HuH-7.5 (cell line): ENCODE measurements around the gene SPHK1.
A peak's percentile ranks its signal among the peaks of the same experiment; 100 is the strongest.

Experiments
- DNase-seq: peaks from one replicate; pipeline ENCODE4 v3.0.0; 2011; ENCODE audit warnings: low spot score

The SPHK1 gene

DNA sequence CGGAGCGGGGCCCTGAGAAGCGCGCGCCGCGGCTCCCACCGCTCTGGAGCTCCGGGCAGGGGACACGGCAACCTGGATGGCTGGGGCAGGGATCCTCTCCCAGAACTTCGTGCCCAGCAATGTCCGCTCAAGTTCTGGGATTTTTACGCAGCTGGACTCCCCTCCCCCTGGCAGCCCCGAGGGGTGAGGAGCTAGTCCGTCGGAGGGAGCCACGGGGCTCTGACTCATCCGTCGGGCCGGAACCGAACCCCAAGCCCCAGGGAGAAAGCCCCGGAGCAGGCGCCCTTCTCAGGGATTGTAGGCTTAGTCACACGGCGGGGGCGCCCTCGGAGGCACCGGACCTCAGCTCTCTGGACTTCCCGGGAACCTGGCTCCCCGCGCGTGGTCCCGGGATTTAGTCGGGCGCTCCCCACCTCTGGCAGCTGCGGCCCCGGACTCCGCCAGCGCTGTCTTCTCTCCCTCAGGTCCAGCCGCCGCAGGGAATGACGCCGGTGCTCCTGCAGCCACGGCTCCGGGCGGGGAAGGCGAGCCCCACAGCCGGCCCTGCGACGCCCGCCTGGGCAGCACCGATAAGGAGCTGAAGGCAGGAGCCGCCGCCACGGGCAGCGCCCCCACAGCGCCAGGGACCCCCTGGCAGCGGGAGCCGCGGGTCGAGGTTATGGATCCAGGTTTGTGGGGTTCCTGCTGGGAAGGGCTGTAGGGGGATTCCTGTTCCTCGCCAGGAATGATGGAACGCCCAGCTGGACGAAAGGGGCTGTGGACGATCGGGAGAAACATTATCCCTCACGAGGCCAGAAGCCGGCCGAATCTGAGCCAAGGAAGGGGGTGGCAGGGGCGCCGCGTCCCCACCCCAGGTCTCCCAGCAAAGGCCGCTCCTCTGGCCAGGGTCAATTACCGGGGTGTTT, 830 bp downstream of the SPHK1 start:
- DNase-seq, result no peak

DNA sequence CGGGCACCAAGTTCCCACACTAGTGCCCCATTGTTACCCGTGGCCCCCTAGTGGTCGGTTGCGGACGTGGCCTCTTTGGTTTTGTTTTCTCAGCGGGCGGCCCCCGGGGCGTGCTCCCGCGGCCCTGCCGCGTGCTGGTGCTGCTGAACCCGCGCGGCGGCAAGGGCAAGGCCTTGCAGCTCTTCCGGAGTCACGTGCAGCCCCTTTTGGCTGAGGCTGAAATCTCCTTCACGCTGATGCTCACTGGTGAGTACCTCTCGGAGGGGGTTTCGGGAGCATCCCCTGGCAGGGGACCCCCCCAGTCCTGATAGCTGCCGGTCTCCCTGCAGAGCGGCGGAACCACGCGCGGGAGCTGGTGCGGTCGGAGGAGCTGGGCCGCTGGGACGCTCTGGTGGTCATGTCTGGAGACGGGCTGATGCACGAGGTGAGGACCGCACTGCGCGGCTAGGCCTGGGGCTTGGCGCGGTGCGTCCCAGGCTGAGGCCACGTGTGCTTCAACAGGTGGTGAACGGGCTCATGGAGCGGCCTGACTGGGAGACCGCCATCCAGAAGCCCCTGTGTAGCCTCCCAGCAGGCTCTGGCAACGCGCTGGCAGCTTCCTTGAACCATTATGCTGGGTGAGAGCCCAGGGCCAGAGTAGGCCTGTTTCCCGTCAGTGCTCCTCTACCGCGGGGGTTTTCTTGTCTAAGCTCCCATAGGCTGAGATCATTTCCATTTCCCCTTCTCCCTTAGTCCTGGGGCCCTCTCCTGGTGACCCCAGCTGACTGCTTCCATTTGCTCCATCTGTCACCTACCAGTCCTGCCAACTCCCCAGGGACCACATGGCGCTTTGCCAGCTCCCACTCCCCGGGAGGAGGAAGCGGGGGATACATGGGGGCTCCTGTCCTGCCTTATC, 1.7 kb downstream of the SPHK1 start:
- DNase-seq, result peak; percentile 92

DNA sequence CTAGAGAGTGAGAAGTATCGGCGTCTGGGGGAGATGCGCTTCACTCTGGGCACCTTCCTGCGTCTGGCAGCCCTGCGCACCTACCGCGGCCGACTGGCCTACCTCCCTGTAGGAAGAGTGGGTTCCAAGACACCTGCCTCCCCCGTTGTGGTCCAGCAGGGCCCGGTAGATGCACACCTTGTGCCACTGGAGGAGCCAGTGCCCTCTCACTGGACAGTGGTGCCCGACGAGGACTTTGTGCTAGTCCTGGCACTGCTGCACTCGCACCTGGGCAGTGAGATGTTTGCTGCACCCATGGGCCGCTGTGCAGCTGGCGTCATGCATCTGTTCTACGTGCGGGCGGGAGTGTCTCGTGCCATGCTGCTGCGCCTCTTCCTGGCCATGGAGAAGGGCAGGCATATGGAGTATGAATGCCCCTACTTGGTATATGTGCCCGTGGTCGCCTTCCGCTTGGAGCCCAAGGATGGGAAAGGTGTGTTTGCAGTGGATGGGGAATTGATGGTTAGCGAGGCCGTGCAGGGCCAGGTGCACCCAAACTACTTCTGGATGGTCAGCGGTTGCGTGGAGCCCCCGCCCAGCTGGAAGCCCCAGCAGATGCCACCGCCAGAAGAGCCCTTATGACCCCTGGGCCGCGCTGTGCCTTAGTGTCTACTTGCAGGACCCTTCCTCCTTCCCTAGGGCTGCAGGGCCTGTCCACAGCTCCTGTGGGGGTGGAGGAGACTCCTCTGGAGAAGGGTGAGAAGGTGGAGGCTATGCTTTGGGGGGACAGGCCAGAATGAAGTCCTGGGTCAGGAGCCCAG, 2.8 kb downstream of the SPHK1 start:
- DNase-seq, result no peak

DNA sequence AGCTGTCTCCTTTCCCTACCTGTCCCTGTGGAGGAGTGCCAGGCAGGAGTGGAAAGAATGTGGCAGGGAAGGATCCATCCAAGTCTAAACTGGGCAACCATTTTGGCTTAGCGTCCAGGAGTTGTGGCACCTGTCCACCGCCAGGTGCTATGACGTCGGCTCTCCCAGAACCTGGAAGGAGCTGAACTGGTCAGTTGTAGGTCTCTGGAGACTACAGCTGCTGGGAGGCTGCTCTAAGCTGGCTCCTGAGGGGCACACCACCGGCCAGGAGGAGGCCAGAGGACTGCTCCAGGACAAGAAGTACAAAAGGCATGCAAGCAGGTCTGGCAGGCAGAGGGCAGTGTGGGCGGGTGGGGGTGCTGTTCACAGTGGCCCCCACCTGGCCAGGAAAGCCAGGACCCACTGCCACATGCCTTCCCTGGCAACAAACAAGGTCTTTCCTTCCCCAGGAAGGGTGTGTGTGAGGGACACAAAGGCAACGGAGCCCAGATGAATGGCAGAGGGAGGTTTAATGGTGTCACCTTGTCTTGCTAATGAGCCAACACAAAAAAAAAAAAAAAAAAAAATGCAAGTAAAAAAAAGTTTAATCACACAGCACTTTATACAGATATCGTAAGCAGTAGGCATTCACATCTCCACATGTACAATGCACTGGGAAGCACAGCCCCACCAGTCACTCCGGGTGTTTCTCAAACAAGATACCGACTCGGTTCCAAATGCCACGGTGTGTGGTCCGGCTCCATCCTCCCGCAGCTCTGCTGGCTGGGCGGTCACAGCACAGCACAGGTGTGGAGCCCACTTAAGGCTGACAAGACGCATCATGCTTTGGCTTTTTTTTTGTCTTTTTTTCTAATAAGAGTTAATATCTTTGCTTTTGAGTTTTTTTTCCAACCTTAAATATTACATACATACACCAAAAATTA, 4.8 kb downstream of the SPHK1 start:
- no peak for DNase-seq

DNA sequence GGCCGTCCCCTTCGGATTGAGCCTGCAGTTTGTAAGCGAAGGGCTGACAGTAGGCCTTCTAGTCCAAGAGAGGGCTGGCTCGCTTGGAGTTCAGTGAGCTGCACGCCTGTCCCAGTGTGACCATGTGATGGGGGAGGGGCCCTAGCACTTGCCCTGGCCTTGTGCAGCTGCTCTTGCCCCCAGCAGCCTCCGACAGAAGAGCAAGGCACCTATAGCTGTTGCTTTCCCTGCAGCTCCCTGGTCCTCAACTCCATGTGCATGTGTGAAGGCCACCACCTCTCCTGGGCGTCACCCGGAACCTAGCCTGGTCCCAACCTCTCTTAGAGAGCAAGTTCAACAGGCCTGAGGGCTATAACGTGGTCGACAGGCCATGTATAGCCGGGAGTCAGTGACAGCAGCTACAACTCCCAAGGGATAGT, 5.6 kb downstream of the SPHK1 start:
- no peak for DNase-seq

DNA sequence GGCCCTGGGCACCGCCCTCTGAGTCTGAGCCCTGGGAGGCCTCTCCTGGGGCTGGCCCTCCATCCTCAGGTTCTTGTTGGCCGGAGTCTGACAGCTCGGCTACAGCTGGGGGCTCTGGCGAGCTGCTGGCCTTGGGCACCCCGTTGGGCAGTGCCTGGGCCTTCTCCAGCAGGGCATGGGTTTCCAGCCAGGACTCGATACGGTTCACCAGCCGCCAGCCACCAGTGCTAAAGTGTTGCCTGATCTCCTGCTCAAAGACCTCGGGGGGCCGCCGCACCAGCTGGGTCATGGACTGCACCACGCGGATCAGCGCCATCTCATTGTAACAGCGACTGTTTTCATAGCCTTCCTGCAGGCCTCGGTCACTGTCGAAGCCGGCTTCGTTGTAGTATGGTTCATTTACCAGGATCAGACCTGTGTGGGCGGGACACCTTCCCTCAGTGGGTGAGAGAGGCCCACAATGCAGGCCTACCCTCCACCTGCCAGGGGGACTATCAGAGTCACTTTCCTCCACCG, 6.8 kb downstream of the SPHK1 start:
- DNase-seq, result no peak

DNA sequence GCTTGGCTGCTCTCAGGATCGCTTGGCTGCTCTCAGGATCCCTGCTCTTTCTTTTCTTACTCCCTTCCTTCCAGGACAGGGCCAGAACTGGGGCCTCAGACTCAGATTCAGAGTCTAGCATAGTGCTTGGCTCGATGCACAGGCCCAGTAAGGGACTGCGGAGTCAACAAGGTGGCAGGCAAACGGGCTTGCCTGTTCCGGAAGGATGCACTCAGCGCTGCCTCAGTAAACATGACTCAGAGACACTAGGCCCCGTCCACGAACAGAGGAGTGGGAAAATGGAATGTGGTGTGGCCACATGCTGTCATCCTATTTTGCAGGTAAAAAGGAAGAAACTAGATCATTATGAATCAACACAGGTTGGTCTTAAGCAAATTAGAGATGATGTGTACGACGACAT, 9.8 kb downstream of the SPHK1 start:
- DNase-seq, result no peak

DNA sequence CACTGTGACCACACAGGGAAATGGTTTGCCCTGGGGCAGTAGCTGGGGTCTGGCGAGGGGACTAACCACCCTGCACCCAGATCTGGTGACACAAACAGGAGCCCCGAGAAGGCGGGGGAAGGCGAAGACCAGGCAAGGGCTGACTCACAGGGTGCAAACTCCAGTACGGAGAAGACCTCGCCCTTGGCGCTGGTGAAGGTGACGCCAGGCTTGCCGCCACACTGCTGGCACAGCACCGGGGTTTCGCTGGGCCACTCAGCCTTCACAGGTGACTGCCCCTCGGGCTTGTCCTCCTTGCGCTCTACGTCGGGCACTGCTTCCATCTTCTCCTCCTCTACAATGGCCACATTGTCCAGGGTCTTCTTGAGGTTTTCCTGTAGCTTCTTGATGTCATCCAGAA, 11.6 kb downstream of the SPHK1 start:
- DNase-seq, result no peak

DNA sequence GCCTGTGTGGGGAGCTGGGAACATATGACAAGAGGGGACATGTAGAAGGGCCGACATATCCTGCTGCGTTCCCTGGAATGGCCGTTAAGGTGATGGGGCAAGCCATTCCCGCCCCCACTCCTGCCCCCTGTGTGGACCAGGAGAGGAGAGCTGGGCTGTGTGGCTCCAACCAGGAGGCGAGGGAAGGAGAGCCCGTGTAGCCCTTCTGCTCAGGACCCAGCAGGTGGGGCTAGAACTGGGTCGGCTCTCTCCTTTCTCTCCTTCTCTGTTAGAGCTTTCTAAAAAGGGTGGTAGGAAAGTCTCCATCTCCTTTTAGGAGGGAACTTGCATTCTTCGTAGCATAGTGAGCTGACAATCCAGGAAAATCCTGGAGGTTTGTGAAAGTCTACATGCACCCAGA, 12.8 kb downstream of the SPHK1 start:
- DNase-seq, result no peak

DNA sequence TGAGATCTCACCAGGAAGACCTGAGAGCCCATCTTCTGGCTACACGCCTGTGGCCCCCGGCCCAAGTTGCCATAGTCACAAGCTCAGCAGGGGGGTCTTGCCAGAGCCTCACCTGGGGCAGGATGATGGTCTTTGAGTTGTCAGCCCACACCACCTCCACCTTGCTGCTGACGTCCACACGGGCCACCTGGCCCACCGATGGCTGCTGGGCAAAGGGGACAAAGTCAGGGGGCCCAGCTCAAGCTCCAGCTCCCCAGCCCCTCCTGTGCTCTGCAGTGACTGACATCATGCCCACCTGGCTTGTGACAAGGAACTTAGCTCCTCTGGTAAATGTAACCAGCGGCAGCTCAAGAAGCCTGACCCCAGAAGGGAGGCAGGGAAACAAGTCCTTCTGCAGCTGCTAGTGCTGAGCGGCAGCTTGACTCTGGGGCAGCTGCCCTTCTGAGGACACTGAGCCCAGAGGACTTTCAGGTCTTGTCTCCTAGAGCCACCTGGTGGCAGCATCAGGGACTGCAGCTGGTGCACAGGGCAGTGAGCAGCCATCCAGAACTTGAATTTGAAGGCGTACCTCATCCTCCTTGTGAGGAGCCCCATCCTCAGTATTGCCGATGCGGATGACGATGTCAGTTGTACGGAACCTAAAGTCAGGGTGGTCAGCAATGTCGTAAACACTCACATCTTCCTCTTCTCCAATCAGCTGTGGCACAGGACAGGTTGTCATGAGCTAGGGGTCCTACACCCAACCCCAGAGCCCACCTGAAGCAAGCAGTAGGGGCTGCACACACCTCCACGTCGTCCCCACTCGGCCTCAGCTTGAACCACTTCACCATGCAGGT, 13.5 kb downstream of the SPHK1 start:
- DNase-seq, result peak; percentile 88

DNA sequence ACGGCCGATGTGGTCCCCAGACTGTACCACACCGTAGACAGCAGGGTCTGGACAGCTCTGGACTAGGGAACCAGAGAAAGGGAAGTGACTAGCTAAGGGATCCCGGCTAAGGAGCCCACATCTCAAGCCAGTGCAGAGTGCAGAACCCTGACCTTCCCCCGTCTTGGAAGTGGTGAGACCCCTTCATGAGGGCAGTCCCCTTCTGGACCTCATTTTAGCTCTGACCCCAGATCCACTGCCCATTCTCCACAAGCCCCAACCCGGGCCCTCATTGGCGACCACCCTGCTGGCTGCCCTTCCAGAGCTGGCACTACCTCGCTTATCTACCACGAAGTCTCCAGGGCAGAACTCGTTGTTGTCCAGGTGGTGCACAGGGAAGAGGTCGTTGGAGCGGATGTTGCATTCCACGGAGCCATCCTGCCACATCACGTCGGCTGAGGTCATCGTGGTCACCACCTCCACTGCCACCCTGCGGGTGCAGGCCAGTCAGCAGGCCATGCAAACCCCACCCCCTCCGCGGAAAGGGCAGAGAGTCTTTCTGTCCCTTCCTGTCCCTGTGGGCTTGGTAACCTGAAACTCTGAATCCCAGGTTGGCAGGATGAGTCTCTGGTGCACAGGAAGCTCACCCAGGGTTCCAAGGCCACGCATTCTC, 14.2 kb downstream of the SPHK1 start:
- DNase-seq, result no peak

DNA sequence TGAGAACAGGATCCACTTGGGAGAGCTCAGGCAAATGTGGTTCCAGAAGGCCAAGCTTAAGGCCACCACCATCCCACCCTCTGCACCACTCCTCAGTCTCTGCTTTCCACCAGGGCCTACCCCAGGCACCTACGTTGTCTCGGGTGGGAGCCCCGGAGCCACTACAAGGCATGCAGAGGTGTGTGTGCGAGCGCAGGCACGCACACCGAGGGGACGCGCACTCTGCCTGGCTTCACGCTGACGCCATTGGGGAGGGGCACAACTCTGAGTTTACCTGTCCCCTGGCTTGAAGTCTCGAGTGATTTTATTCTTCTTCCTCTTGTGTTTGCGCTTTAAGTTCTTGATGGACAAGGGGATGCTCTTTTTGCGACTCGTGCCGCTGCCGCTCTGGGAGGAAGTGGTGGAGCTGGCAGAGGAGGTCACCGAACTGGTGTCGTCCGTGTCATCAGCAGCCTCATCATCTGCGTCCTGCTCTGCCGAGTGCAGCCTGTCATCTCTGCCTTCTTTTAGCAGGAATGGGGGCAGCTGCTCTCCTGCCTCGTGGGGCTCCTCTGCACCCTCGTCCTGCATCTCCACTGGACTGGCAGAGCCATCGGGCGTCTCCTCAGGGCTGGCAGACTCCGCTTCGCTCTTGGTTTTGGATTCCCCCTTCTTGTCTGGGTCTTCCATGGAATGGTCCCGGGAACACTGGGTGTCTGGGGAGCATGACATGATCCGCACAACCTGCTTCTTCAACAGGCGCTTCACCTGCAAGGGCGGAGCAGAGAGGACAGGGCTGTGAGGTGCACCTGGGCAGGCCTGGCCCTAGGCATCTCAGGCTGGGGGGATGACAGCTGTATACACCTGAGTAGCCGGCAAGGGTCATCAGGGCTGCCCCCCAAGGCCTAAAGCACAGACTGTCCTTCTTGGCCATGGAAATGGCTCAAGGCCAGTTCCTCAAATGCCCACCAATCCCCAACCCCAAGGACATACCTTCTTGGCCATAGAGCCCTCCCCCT, 15.1 kb downstream of the SPHK1 start:
- DNase-seq, result no peak

DNA sequence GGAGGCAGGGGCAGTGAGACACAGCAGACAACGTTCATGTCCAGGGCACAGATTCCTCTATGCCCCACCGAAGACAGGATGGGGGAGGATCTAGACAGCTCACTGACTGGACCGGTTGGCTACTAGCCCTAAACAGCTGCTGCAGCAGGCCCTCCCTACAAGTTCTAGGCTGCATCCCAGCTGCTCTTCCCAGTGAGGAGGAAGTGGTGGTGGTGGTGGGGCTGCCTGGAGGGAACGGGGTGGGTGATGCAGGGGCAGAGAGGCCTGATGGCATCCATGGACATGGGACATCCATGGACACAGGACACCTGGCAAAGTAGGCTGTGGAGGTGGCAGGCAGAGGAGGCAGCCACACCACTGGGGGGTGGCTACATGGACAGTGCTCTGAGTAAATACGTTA, 18.3 kb downstream of the SPHK1 start:
- DNase-seq, result no peak

DNA sequence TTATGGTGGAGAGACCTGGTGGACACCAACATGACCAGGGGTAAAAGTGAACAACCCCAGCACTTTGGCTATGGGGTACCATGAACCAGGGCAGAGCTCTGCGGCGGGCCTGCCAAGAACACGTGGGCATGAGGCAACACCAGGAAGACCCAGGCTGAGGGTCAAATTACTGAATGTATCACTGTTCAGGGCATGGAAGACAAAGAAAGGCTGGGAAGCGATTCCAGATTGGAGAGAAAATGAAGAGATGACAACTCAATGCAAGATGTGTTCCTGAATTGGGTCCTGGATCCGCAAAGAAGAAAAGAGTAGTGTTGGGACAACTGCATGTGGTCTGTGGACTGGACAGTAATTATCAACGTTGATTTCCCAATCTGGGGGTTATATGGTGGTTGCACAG, 19.8 kb downstream of the SPHK1 start:
- DNase-seq, result no peak

DNA sequence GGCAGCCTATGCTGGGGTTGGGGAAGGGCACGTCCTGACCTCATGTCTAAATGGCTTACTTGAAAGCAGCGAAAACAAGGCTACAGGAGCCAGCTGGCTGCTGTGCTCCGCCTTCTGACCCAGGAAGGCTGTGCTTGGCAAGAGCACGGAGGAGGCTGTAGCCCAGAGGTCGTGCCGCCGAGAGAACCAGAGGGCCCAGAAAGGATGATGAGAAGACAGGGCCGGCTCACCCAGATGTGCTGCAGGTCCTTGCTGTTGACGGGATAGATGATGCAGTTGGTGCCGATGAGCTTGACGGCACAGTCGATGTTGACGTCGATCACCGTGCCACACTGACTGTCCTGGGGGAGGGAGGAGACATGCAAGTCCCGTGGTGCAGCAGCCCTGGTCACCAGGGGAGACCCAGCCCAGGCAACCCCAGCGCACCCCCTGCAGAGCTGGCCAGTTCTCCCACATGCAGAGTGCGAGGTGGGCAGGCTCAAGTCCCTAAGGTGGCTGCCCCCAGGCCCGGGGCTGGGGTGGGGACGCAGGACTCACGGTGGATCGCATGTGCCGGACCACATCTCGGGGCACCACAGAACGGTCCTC, 20.7 kb downstream of the SPHK1 start:
- DNase-seq, result no peak

DNA sequence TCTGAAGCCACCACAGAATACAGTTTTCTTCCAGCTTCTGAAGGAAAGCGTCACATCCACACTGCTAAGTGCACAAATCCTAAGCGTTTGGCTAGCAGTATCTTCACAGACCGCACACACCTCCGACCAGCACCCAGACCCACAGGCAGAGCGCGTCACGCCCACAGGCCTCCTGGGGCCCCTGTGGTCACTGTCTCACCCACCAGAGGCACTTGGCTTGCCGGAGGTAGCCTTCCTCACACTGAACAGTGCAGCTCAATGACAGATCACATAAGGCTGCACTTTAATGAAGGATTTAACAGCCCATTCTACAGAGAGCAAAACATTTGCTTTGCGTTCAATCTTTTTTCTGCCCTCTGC, 21.2 kb downstream of the SPHK1 start:
- no peak for DNase-seq

DNA sequence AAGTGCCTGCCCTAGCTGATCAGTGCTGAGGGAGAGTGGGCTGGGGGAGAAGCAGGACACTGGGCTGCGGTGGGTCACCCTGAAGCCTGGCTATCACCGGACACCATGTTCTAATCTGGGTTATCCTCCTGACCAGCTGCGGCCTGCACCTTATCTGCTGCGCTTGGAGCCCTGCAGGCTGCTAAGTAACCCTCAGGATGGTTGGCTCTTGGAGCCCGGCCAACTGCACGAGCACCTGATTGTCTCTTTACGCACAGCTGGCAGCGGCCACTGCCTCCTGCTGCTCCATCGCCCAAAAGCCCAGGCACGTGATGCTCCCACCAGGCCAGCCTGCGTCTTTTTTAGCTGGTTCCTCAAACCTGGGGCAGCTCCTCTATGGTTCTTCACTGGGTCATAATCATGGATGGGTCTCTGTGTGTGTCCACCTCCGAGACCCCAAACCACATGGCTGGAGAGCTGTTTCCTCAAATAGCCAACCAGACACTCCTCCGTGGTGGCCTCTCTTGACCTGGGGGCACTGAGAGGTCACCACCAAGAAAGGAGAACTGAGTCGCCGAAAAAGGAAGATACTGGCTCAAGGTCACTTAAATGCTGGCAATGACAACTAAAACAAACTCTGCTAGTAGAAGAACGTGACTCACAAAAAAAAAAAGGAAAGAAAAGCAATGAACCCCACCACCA, 21.7 kb downstream of the SPHK1 start:
- no peak for DNase-seq
